GM10248 (cell line): Measurements from ENCODE around the gene KRTAP10-7.

Experiments
- CTCF ChIA-PET: fragments of 300-600 bp; sonication (Branson Sonifier 250); formaldehyde crosslinking; extraction: SDS; loops from one replicate; lab custom pipeline; 2021; ENCODE audit warnings: antibody characterized with exemption; lab: Yijun Ruan, JAX
- POLR2A ChIA-PET: fragments of 350-650 bp; sonication (Branson Sonifier 250); formaldehyde crosslinking; extraction: SDS; loops from one replicate; lab custom pipeline; 2020; ENCODE audit warnings: antibody characterized with exemption; lab: Yijun Ruan, JAX
- DNase-seq: peaks from one replicate; pipeline ENCODE4 v3.0.0; 2012; ENCODE audit errors: extremely low spot score
- CTCF ChIP-seq: IDR thresholded peaks from 2 replicates; pipeline ENCODE4 v1.5.1; 2012; ENCODE audit warnings: mild to moderate bottlenecking, low read depth; ENCODE audit errors: extremely low read depth, missing control alignments, control extremely low read depth

KRTAP10-7 gene

GRCh38 chr21:44592446-44593311 lies 7.7 kb upstream of the KRTAP10-7 start, which contains the start of gene KRTAP10-6:
Gene KRTAP10-6 (minus strand): TSS chr21:44592505. CDS start chr21:44592484, 21 bp downstream.
- no peak for DNase-seq
- POLR2A ChIA-PET, result no interaction called here
- TF ChIP-seq CTCF, result no peak
- CTCF ChIA-PET, result no interaction called here

- CTCF ChIA-PET, result no interaction called here
Observed at GRCh38 chr21:44593598-44594405, 6.6 kb upstream of the KRTAP10-7 start.

GRCh38 chr21:44594406-44594916 lies 5.9 kb upstream of the KRTAP10-7 start:
- POLR2A ChIA-PET, result no interaction called here
- DNase-seq, result no peak
- TF ChIP-seq CTCF, result no peak
- CTCF ChIA-PET, result no interaction called here

More at GRCh38 chr21:44593598-44594405, 6.6 kb upstream of the KRTAP10-7 start:
- TF ChIP-seq CTCF, result no peak
- POLR2A ChIA-PET, result no interaction called here
- no peak for DNase-seq

- no peak for TF ChIP-seq CTCF
- POLR2A ChIA-PET, result no interaction called here
- no peak for DNase-seq
- CTCF ChIA-PET, result interaction anchor here (0.7 kb wide), 1 partner anchor 12 kb away, joined by 3 read pairs; no protein-coding TSS in a partner anchor
Observed at GRCh38 chr21:44595524-44595923, 4.9 kb upstream of the KRTAP10-7 start.

GRCh38 chr21:44596068-44596725 lies 4.2 kb upstream of the KRTAP10-7 start:
- TF ChIP-seq CTCF, result no peak
- ChIA-PET CTCF (interaction anchor here (0.7 kb wide), 1 partner anchor 12 kb away, joined by 3 read pairs; no protein-coding TSS in a partner anchor), POLR2A (no interaction called here)
- DNase-seq, result no peak

- ChIA-PET CTCF (no interaction called here), POLR2A (no interaction called here)
- no peak for TF ChIP-seq CTCF
- no peak for DNase-seq
Observed at GRCh38 chr21:44598061-44598460, 2.3 kb upstream of the KRTAP10-7 start.
